Measurements from ENCODE around the gene ASPG.

- TF ChIP-seq CTCF (IDR thresholded peaks at IDR 0.05; ENCODE audit: insufficient read depth, low read length) = no peak
- TF ChIP-seq POLR2AphosphoS5 (IDR thresholded peaks at IDR 0.05; ENCODE audit: low read depth) = no peak
- no peak for TF ChIP-seq SPI1 (IDR thresholded peaks at IDR 0.05; ENCODE audit: borderline replicate concordance, low read depth)
- TF ChIP-seq GABPA (IDR thresholded peaks at IDR 0.05; ENCODE audit: low read depth) = no peak
Measured at GRCh38 chr14:104135121-104135903, 49.8 kb downstream of the ASPG start.
